Thyroid gland (tissue), 4 donors: ENCODE measurements around the gene SCG3. TPM values are rescaled to one million over a fixed set of nuclear protein-coding genes. Genes with fewer than 3 reads are reported as not detected.
"Not testable (repeated sequence)": the region's sequence is repeated elsewhere in the genome, so short reads cannot be mapped to it uniquely, and the experiment has no call there.

Source experiments
- DNase-seq, 2 donors: peaks; one replicate each; pipeline ENCODE4 v3.0.0-alpha.2; 2019
- H3K27ac ChIP-seq, 3 donors: fragments of 200-600 bp; sonication (generic); 1 replicate in 2 of 3; 2 replicates in 1 of 3; pipeline ENCODE4 v1.5.1; 2016 to 2019; ENCODE audit warnings: mild to moderate bottlenecking in 1 of 3, moderate library complexity in 1 of 3
- H3K27me3 ChIP-seq: fragments of 200-600 bp; sonication (generic); one replicate; pipeline ENCODE4 v1.5.1; 2019
- H3K36me3 ChIP-seq, 2 donors: fragments of 200-600 bp; sonication (generic); one replicate each; pipeline ENCODE4 v1.5.1; 2016 to 2019
- H3K4me1 ChIP-seq, 2 donors: fragments of 200-600 bp; sonication (generic); one replicate each; pipeline ENCODE4 v1.5.1; 2017 to 2019
- H3K4me3 ChIP-seq, 3 donors: fragments of 200-600 bp; sonication (generic); replicated peaks in 1 of 3; 1 replicate in 2 of 3; 2 replicates in 1 of 3; pipeline ENCODE4 v1.5.1; 2016; ENCODE audit warnings: mild to moderate bottlenecking in 1 of 3
- H3K9me3 ChIP-seq: fragments of 200-600 bp; sonication (generic); one replicate; pipeline ENCODE4 v1.5.1; 2017
- POLR2A ChIP-seq, 2 donors: fragments of 450-650 bp; IDR thresholded peaks; one replicate each; pipeline ENCODE4 v1.6.1; 2017; ENCODE audit warnings: antibody characterized with exemption in 2 of 2, mild to moderate bottlenecking in 2 of 2, moderate library complexity in 1 of 2
- WGBS, 2 donors: methylation state at CpG; one replicate each; pipeline ENCODE4 v1.1.5; 2017; 5-methylcytosine and 5-hydroxymethylcytosine counted together
- intact Hi-C: fragments of 100-400 bp; cut with DNase I; formaldehyde crosslinking; loops from one replicate; pipeline ENCODE4 v1.15.1; 2023
- total RNA-seq, 4 donors: library from RNA; depleted of rRNA; stranded (reverse); fragments of >200 nt; gene quantifications; one replicate each; pipeline ENCODE4 v1.2.3, GENCODE V29; 2016
- TF ChIP-seq, protein P1 (sequence below), 6 experiments: fragments of 200-600 bp in 3 of 6; fragments of 450-650 bp in 3 of 6; sonication (generic) in 3 of 6; IDR thresholded peaks; one replicate each; pipeline ENCODE4 v1.5.1; 2016 to 2019; ENCODE audit warnings: antibody characterized with exemption in 6 of 6, mild to moderate bottlenecking in 2 of 6, inconsistent platforms in 1 of 6, moderate library complexity in 1 of 6

Gene SCG3
- total RNA-seq, 4 donors from 2014 or later, result 0.33 to 1.8 (median 0.52) TPM

DNA sequence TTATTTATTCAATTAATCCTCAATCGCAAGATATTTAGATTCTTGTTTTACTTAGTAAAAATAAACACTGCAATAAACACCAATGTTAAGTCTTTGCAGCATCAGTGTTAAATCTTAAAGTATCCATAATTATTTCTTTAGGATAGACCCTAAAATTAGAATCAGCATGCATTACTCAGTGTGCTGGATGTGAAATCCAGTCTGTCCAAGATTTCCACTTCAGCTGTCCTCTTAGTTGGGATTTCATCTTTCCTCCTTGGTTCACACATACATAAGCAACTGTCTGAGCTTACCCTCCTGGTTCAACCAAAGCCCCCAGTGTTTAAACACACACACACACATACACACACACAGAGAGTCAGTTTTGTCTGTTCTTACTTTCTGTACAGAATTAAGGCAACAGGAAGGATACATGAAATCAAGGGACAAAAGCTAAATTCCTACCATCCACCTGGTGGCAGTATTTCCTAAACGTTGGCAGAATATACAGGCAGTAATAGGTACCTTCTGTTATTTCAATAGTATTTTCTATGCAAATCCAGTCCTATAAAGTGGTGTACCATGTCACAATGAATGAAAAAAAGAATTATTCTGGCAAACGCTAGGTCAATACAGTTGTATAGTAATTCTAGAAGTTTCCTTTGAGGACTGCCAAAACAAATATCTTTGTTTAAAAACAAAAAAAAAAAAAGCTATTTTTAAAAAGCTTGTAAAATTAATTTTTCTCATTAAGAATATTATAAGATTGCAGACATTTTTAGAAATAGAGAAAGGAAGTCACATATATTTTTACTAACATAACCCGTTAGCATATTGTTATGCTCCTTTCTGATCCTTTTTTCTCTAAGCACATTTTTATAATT is 31.4 kb upstream of the SCG3 start:
- TF ChIP-seq, protein P1, sequence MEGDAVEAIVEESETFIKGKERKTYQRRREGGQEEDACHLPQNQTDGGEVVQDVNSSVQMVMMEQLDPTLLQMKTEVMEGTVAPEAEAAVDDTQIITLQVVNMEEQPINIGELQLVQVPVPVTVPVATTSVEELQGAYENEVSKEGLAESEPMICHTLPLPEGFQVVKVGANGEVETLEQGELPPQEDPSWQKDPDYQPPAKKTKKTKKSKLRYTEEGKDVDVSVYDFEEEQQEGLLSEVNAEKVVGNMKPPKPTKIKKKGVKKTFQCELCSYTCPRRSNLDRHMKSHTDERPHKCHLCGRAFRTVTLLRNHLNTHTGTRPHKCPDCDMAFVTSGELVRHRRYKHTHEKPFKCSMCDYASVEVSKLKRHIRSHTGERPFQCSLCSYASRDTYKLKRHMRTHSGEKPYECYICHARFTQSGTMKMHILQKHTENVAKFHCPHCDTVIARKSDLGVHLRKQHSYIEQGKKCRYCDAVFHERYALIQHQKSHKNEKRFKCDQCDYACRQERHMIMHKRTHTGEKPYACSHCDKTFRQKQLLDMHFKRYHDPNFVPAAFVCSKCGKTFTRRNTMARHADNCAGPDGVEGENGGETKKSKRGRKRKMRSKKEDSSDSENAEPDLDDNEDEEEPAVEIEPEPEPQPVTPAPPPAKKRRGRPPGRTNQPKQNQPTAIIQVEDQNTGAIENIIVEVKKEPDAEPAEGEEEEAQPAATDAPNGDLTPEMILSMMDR (IDR thresholded peaks at IDR 0.05), result peak; percentile 28 to 91 (median 72)
- TF ChIP-seq POLR2A (IDR thresholded peaks at IDR 0.05), result no peak
- no peaks in the 10 kb centered on the region for H3K9me3 ChIP-seq
- H3K4me3 ChIP-seq, result no peak overlapping the region
- H3K4me1 ChIP-seq, result no peaks in the 10 kb centered on the region
- H3K36me3 ChIP-seq, result no peaks in the 10 kb centered on the region
- DNase-seq, result peak; percentile 4 to 7
- intact Hi-C loops, result loop anchor here (2.0 kb wide), 1 partner anchor 127 kb away; no protein-coding TSS in a partner anchor
- no peak overlapping the region for H3K27ac ChIP-seq
- no peaks in the 10 kb centered on the region for H3K27me3 ChIP-seq
- 38 to 40% methylated on average over 4 of the region's 4 CpGs for WGBS, 2 donors

DNA sequence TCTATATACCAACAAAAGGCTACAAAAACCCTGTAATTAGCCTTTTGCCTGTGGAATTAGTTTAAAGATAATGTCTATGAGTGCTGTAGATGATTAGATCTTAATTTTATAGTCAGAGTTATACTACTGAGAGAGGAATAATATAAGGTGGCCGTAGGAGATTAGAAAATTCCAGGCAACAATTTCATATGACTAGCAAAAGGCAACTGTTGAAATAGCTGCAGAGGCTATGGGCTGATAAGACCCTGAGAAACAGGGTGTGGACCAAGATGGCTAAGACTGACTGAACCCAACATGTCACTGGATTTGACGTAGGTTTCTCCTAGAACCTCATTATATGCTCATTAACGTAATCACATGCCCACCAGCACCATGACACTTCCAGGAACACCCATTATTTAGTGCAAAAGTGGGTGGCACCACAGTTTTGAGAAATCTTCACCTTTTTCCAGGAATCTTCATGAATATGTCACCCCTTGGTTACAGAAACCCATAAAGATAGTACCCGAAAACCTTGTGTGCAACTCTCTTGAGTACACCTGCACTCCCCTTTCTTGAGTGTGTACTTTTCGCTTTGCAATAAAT is 29.1 kb upstream of the SCG3 start:
- DNase-seq, result no peak
- H3K36me3 ChIP-seq, result no peaks in the 10 kb centered on the region
- WGBS, 2 donors, result 89 to 92% methylated on average over 5 of the region's 5 CpGs
- no peak for TF ChIP-seq POLR2A (IDR thresholded peaks at IDR 0.05)
- TF ChIP-seq, protein P1 (IDR thresholded peaks at IDR 0.05), result no peak
- no peak overlapping the region for H3K4me3 ChIP-seq
- H3K4me1 ChIP-seq, result no peaks in the 10 kb centered on the region
- no peaks in the 10 kb centered on the region for H3K27me3 ChIP-seq
- intact Hi-C loops, result no loop called here
- no peaks in the 10 kb centered on the region for H3K9me3 ChIP-seq
- no peak overlapping the region for H3K27ac ChIP-seq

DNA sequence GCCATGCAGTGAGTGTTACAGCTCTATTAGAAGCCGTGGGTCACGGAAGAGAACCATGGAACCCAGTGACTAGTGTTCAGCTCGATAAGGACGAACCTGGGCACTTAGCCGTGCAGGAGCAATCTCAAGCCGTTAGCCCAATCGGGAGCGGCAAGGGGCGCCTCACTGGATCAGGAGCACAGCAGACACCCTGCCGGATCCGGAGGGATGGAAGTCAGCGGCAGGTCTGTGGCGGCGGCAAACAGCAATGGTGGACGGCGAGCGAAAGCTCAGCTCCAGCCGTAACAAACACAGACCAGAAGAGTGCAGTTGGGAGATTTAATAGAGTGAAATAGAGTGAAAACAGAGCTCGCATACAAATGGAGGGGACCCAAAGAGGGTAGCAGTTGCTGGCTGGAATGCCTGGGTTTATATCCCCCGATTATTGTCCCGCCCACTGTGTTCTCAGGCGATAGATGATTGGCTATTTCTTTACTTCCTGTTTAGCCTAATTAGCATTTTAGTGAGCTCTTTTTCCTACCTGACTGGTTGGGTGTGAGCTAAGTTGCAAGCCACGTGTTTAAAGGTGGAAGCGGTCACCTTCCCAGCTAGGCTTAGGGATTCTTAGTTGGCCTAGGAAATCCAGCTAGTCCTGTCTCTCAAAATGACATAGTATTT is 25.8 kb upstream of the SCG3 start:
- DNase-seq, H3K4me1 ChIP-seq, H3K9me3 ChIP-seq, intact Hi-C loops, H3K4me3 ChIP-seq, H3K27me3 ChIP-seq, H3K27ac ChIP-seq, H3K36me3 ChIP-seq: not testable (repeated sequence)
- WGBS, 2 donors, result 96% methylated on average over 24 of the region's 24 CpGs

DNA sequence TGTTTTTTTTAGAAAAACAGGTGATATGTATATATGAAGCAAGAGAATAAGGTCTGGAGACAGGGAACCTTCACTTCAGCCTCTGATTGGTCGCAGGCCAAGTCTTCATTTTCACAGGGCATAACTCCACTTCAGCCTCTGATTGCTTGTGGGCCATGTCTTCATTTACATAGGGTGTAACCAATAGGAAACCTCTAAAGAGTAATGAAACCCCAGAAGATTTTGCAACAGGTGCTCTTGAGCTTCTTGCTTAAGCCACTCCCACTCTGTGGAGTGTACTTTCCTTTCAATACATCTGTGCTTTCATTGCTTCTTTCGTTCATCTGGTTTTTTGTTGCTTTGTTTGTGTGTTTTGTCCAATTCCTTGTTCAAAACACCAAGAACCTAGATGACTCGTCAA is 22.6 kb upstream of the SCG3 start:
- H3K4me3 ChIP-seq, result no peak overlapping the region
- no peak overlapping the region for H3K27ac ChIP-seq
- H3K36me3 ChIP-seq, result no peaks in the 10 kb centered on the region
- TF ChIP-seq, protein P1 (IDR thresholded peaks at IDR 0.05), result no peak
- no peak for TF ChIP-seq POLR2A (IDR thresholded peaks at IDR 0.05)
- no peaks in the 10 kb centered on the region for H3K4me1 ChIP-seq
- H3K9me3 ChIP-seq, result no peaks in the 10 kb centered on the region
- no peaks in the 10 kb centered on the region for H3K27me3 ChIP-seq
- WGBS, 2 donors, result 69 to 74% methylated on average over 3 of the region's 3 CpGs
- intact Hi-C loops, result no loop called here
- no peak for DNase-seq

DNA sequence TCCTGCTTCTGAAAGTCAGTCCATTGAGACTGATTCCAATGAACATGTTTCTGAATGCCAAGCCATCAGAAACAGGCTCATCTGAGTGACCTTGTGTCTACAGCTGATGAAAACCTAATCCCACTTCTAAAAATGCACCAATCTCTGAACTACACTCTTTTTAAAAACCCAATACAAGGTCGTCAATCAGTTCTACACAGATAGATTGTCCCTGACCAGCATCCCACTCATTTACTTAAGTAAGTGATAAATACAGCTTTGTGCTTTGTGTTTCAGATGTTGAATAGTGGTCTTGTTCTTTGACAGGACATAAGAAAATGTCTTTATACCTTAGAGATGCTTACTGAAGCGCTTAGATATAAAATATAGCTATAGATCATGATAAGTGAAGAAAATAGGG is 20.2 kb upstream of the SCG3 start:
- no peaks in the 10 kb centered on the region for H3K36me3 ChIP-seq
- no peak for DNase-seq
- H3K9me3 ChIP-seq, result no peaks in the 10 kb centered on the region
- H3K27ac ChIP-seq, result no peak overlapping the region
- 89 to 93% methylated on average over 2 of the region's 2 CpGs for WGBS, 2 donors
- H3K4me1 ChIP-seq, result no peaks in the 10 kb centered on the region
- no peak overlapping the region for H3K4me3 ChIP-seq
- no peaks in the 10 kb centered on the region for H3K27me3 ChIP-seq
- TF ChIP-seq, protein P1 (IDR thresholded peaks at IDR 0.05), result no peak
- no peak for TF ChIP-seq POLR2A (IDR thresholded peaks at IDR 0.05)
- intact Hi-C loops, result no loop called here
